GM23248 (cell line): ENCODE measurements around the gene HERC6.

ENCODE experiments used
- EZH2 ChIP-seq: fragments of 200-600 bp; sonication (generic); IDR thresholded peaks from 2 replicates; pipeline ENCODE4 v1.6.1; 2018; ENCODE audit warnings: antibody characterized with exemption, mild to moderate bottlenecking; ENCODE audit not compliant: insufficient read depth, poor library complexity, severe bottlenecking
- EZH2phosphoT487 ChIP-seq: fragments of 200-600 bp; sonication (generic); IDR thresholded peaks from 2 replicates; pipeline ENCODE4 v1.6.1; 2018; ENCODE audit warnings: antibody characterized with exemption, moderate library complexity, mild to moderate bottlenecking, low read depth; ENCODE audit not compliant: insufficient read depth

DNA sequence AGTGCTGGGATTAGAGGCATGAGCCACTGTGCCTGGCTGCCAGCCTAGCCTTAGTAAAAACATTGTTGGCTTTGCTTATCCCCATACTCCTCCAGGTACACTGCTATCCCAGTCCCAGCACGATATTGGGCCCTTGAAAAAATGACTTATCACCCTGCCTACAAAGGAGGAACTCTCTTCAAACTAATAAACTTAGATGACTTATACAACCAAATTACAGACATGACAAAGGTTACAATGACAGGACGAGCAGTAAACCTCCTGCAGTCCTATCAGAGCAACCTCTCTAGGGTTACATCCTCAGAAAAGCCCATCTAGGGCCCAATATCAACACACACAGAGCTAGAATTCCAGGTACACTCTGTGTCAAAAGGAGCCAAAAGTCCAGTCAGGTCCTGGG lies 72.6 kb downstream of the HERC6 start:
- no peak for TF ChIP-seq EZH2phosphoT487
- no peak for TF ChIP-seq EZH2
